GM12891 (cell line): Measurements from ENCODE around the gene FGF8.

ENCODE experiments used
- DNase-seq: peaks from one replicate; pipeline ENCODE4 v3.0.0; 2011; ENCODE audit warnings: low spot score; ENCODE audit not compliant: insufficient read length
- FAIRE-seq: peaks from 2 replicates; lab custom pipeline; 2011; peaks lifted over from hg19 to GRCh38; lab: Jason Lieb, UNC
- PAX5 ChIP-seq: IDR thresholded peaks from 2 replicates; pipeline ENCODE4 v1.6.1; 2011; ENCODE audit warnings: low read length, moderate library complexity, mild to moderate bottlenecking; ENCODE audit not compliant: insufficient read depth, severe bottlenecking
- POLR2A ChIP-seq: IDR thresholded peaks from 2 replicates; pipeline ENCODE4 v1.6.1; 2011; ENCODE audit warnings: low read depth, low read length, control low read depth
- POLR2AphosphoS5 ChIP-seq: IDR thresholded peaks from 2 replicates; pipeline ENCODE4 v1.6.1; 2011; ENCODE audit warnings: low read depth, low read length, control low read depth
- POU2F2 ChIP-seq: IDR thresholded peaks from 2 replicates; pipeline ENCODE4 v1.6.1; 2011; ENCODE audit warnings: low read depth, mild to moderate bottlenecking, control low read depth, low read length, moderate library complexity
- SPI1 ChIP-seq: IDR thresholded peaks from 2 replicates; pipeline ENCODE4 v1.6.1; 2011; ENCODE audit warnings: low read depth, low read length, control low read depth
- TAF1 ChIP-seq: IDR thresholded peaks from 2 replicates; pipeline ENCODE4 v1.6.1; 2011; ENCODE audit warnings: low read depth, low read length, control low read depth

FGF8 gene

GRCh38 chr10:101769541-101770180, 6.3 kb downstream of the FGF8 start:
- no peak for TF ChIP-seq TAF1
- FAIRE-seq (no peak), DNase-seq (no peak)

GRCh38 chr10:101768791-101769170, 7.1 kb downstream of the FGF8 start:
- no peak for TF ChIP-seq POU2F2
- TF ChIP-seq TAF1, result no peak
- TF ChIP-seq POLR2A, result no peak
- no peak for TF ChIP-seq SPI1
- TF ChIP-seq PAX5, result no peak
- TF ChIP-seq POLR2AphosphoS5, result no peak
- FAIRE-seq (no peak), DNase-seq (no peak)

GRCh38 chr10:101767966-101768790, 7.7 kb downstream of the FGF8 start:
- no peak for TF ChIP-seq POLR2A
- no peak for TF ChIP-seq PAX5
- no peak for TF ChIP-seq POLR2AphosphoS5
- no peak for TF ChIP-seq TAF1
- TF ChIP-seq SPI1, result no peak
- no peak for TF ChIP-seq POU2F2
- FAIRE-seq (no peak), DNase-seq (no peak)

- DNase-seq (no peak), FAIRE-seq (no peak)
- no peak for TF ChIP-seq TAF1
- no peak for TF ChIP-seq POU2F2
- TF ChIP-seq PAX5, result no peak
- TF ChIP-seq SPI1, result no peak
- TF ChIP-seq POLR2AphosphoS5, result no peak
- no peak for TF ChIP-seq POLR2A
Observed at GRCh38 chr10:101767600-101767945, 8.3 kb downstream of the FGF8 start.

- no peak for FAIRE-seq
- TF ChIP-seq POLR2AphosphoS5 (no peak), PAX5 (no peak), POU2F2 (no peak), POLR2A (no peak), SPI1 (no peak)
- DNase-seq, result no peak
Observed at GRCh38 chr10:101766753-101767599, 8.9 kb downstream of the FGF8 start.

GRCh38 chr10:101766306-101766705, 9.6 kb downstream of the FGF8 start:
- TF ChIP-seq POLR2AphosphoS5 (no peak), TAF1 (no peak), POLR2A (no peak), POU2F2 (no peak), SPI1 (no peak), PAX5 (no peak)
- no peak for FAIRE-seq
- no peak for DNase-seq

GRCh38 chr10:101763141-101763846, 12.6 kb downstream of the FGF8 start:
- TF ChIP-seq POLR2AphosphoS5 (no peak), PAX5 (no peak), POU2F2 (no peak), TAF1 (no peak), POLR2A (no peak), SPI1 (no peak)
- FAIRE-seq (no peak), DNase-seq (no peak)

GRCh38 chr10:101762736-101763135, 13.2 kb downstream of the FGF8 start:
- no peak for FAIRE-seq
- TF ChIP-seq PAX5 (no peak), POU2F2 (no peak), POLR2A (no peak), POLR2AphosphoS5 (no peak), TAF1 (no peak), SPI1 (no peak)
- no peak for DNase-seq

GRCh38 chr10:101761226-101761625, 14.7 kb downstream of the FGF8 start:
- TF ChIP-seq SPI1 (no peak), PAX5 (no peak), POU2F2 (no peak), POLR2A (no peak), POLR2AphosphoS5 (no peak)
- FAIRE-seq (no peak), DNase-seq (no peak)
